HG02970 (cell line): ENCODE measurements around the gene ZNF385A.
"Not testable (repeated sequence)": the region's sequence is repeated elsewhere in the genome, so short reads cannot be mapped to it uniquely, and the experiment has no call there.

Experiments used
- ATAC-seq: cut with Tn5 transposase; IDR thresholded peaks from one replicate; pipeline ENCODE4 v1.9.1; 2021; ENCODE audit warnings: mild to moderate bottlenecking, moderate library complexity, moderate number of reproducible peaks; ENCODE audit not compliant: unreplicated experiment, low FRiP score

The ZNF385A gene

GRCh38 chr12:54337280-54337842 lies 47.2 kb downstream of the ZNF385A start:
- ATAC-seq: no peak

- no peak for ATAC-seq
These were observed 51.0 kb downstream of the ZNF385A start for GRCh38 chr12:54333420-54334034.

GRCh38 chr12:54331461-54331860 lies 53.1 kb downstream of the ZNF385A start:
- no peak for ATAC-seq

GRCh38 chr12:54330442-54330841 lies 54.1 kb downstream of the ZNF385A start:
- ATAC-seq: no peak

- ATAC-seq: no peak
These were observed 54.8 kb downstream of the ZNF385A start for GRCh38 chr12:54329759-54330158.

GRCh38 chr12:54328595-54329337 lies 55.8 kb downstream of the ZNF385A start:
- ATAC-seq: no peak

GRCh38 chr12:54325442-54326109 lies 59.0 kb downstream of the ZNF385A start:
- not testable (repeated sequence) for ATAC-seq

GRCh38 chr12:54324617-54325441 lies 59.7 kb downstream of the ZNF385A start, which contains the start of gene COPZ1:
COPZ1 (plus strand) TSS chr12:54325131; CDS start chr12:54325164, 33 bp downstream.
- peak; percentile 98 for ATAC-seq

GRCh38 chr12:54321363-54321762 lies 63.2 kb downstream of the ZNF385A start:
- no peak for ATAC-seq
